ENCODE results near the gene KTN1. TPM values are rescaled to one million over a fixed set of nuclear protein-coding genes. Genes with fewer than 3 reads are reported as not detected.

KTN1 gene
- total RNA-seq, 3 donors from 2014 or later: 142 to 215 (median 182) TPM

DNA sequence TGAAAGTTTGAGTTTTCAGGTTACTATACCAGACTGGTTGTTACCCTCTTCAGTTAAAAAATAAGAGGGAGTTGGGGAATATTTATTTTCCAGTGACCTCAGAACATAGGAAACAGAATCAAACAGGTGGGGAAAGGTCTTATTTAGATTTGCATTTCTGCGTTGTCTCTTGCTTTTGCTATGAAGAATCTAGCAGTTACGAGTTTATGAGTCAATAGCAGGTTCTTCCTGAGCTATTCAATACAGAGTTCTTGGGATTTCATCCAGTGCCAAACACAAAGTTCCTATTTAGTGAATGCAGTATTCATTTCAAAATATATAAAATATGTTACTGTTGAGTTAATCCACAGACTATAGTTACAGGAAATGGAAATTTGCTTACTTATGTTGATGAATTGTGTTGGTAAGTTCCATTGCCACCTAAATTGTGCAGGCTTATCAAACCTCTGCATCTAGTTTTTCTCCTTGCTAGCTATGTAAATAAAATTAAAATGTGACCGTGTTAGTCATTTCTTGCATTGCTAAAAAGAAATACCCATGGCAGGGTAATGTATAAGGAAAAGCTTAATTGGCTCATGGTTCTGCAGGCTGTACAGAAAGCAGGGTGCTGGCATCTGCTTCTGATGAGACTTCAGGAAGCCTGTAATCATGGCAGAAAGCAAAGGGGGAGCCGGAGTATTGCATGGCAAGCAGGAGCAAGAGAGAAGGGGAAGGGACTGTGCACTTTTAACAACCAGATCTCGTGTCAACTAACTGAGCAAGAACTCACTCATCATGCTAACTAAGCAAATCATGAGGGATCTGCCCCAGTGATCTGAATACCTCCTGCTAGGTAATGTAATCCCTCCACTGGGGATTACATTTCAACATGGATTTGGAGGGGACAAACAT, 110.2 kb downstream of the KTN1 start:
- DNase-seq (ENCODE audit: low spot score in 2 of 2): no peak
- Histone ChIP-seq H3K4me3 (no peak overlapping the region), H3K36me3 (peaks cover 2% of the 10 kb centered on the region), H3K27ac (no peak overlapping the region), H3K4me1 (no peaks in the 10 kb centered on the region), H3K9me3 (no peaks in the 10 kb centered on the region), H3K27me3 (no peaks in the 10 kb centered on the region)
- intact Hi-C loops (cut with DNase I; ENCODE audit: low total_unique reads): no loop called here
- TF ChIP-seq POLR2AphosphoS5 (IDR thresholded peaks at IDR 0.05) (no peak), POLR2A (IDR thresholded peaks at IDR 0.05) (no peak)
- TF ChIP-seq, protein P1, sequence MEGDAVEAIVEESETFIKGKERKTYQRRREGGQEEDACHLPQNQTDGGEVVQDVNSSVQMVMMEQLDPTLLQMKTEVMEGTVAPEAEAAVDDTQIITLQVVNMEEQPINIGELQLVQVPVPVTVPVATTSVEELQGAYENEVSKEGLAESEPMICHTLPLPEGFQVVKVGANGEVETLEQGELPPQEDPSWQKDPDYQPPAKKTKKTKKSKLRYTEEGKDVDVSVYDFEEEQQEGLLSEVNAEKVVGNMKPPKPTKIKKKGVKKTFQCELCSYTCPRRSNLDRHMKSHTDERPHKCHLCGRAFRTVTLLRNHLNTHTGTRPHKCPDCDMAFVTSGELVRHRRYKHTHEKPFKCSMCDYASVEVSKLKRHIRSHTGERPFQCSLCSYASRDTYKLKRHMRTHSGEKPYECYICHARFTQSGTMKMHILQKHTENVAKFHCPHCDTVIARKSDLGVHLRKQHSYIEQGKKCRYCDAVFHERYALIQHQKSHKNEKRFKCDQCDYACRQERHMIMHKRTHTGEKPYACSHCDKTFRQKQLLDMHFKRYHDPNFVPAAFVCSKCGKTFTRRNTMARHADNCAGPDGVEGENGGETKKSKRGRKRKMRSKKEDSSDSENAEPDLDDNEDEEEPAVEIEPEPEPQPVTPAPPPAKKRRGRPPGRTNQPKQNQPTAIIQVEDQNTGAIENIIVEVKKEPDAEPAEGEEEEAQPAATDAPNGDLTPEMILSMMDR (IDR thresholded peaks at IDR 0.05): no peak

DNA sequence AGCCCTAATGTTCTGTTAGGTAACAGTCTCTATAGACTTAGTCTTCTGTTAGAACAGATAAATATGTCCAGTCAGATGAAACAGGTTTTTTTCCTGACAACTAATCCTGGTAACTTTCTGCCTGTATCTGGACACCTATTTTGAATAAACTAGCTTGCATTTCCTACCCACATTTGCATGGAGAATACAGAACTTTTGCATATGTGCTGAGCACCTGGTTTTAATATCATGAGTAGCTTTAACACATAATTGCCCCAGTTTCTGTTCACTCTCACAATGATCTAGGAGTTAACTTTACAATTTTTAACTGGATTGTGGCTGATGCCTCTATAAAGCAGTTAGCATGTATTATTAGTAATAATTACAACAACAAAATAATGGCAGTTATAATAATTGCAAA, 111.7 kb downstream of the KTN1 start:
- Histone ChIP-seq H3K4me1 (no peaks in the 10 kb centered on the region), H3K36me3 (no peaks in the 10 kb centered on the region), H3K27ac (no peak overlapping the region), H3K27me3 (no peaks in the 10 kb centered on the region), H3K4me3 (no peak overlapping the region), H3K9me3 (no peaks in the 10 kb centered on the region)
- intact Hi-C loops (cut with DNase I; ENCODE audit: low total_unique reads): no loop called here
- TF ChIP-seq POLR2AphosphoS5 (IDR thresholded peaks at IDR 0.05): no peak
- TF ChIP-seq, protein P1 (IDR thresholded peaks at IDR 0.05): no peak
- no peak for TF ChIP-seq POLR2A (IDR thresholded peaks at IDR 0.05)
- no peak for DNase-seq (ENCODE audit: low spot score in 2 of 2)

DNA sequence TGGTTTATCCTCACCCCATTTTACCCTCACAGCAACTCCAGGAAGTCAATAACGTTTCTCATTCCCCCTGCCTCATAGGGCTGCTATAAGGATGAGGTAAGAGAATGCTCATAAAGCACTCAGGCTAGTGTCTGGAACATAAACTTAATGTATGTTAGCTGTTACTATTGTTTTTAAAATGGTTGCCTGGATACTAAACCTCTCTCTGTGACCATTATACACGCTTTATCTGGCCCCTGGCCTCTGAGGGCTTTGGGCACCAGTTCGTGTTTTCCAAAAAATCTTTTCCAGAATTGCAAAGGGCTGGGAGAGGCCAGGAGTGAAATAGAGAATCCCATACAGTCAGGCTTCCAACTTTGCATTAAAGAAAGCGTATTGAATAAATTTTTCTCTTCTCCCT, 113.9 kb downstream of the KTN1 start:
- no peak overlapping the region for H3K4me3 ChIP-seq
- TF ChIP-seq POLR2AphosphoS5 (IDR thresholded peaks at IDR 0.05): no peak
- TF ChIP-seq, protein P1 (IDR thresholded peaks at IDR 0.05): no peak
- TF ChIP-seq POLR2A (IDR thresholded peaks at IDR 0.05): no peak
- no peaks in the 10 kb centered on the region for H3K27me3 ChIP-seq
- H3K9me3 ChIP-seq: no peaks in the 10 kb centered on the region
- intact Hi-C loops (cut with DNase I; ENCODE audit: low total_unique reads): no loop called here
- no peak for DNase-seq (ENCODE audit: low spot score in 2 of 2)
- H3K27ac ChIP-seq: no peak overlapping the region
- no peaks in the 10 kb centered on the region for H3K4me1 ChIP-seq
- no peaks in the 10 kb centered on the region for H3K36me3 ChIP-seq

DNA sequence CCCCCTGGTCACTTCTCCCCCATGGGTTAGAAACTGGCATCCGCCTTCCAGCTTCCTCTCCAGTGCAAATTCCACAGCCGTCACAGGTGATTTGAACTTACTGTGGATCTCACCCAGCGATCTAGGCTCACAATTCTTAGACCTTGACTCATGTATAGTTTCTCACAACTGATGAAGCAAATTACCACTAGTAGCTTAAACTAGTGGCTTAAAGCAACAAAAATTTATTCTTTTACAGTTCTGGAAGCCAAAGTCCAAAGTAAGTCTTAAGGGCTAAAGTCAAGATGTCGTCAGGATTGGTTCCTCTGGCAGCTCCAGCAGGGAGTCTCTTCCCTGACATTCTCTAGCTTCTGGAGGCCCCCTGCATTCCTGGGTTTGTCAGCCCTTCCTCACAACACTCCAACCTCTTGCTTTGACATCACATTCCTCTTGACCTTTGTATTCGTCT, 117.4 kb downstream of the KTN1 start:
- H3K36me3 ChIP-seq: no peaks in the 10 kb centered on the region
- H3K9me3 ChIP-seq: no peaks in the 10 kb centered on the region
- H3K27ac ChIP-seq: no peak overlapping the region
- no peaks in the 10 kb centered on the region for H3K4me1 ChIP-seq
- H3K4me3 ChIP-seq: no peak overlapping the region
- intact Hi-C loops (cut with DNase I; ENCODE audit: low total_unique reads): no loop called here
- no peak for DNase-seq (ENCODE audit: low spot score in 2 of 2)
- TF ChIP-seq POLR2A (IDR thresholded peaks at IDR 0.05) (no peak), POLR2AphosphoS5 (IDR thresholded peaks at IDR 0.05) (no peak)
- TF ChIP-seq, protein P1 (IDR thresholded peaks at IDR 0.05): no peak
- H3K27me3 ChIP-seq: no peaks in the 10 kb centered on the region

DNA sequence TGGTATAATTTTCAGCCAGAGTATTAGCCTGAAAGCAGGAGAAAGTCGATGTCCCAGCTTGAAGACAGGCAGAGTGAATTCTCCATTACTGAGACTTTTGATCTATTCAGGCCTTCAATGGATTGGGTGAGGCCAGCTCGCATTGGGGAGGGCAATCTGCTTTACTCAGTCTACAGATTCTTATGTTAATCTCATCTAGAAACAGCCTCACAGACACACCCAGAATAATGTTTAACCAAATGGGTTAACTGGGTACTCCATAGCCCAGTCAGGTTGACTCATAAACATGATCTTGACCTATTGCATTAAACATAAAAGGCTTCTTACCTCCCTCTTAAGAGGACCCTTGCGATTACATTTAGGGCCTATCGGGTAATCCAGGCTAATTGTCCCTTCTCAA, 118.0 kb downstream of the KTN1 start:
- intact Hi-C loops (cut with DNase I; ENCODE audit: low total_unique reads): no loop called here
- Histone ChIP-seq H3K36me3 (no peaks in the 10 kb centered on the region), H3K4me1 (no peaks in the 10 kb centered on the region), H3K27ac (no peak overlapping the region), H3K9me3 (no peaks in the 10 kb centered on the region), H3K27me3 (no peaks in the 10 kb centered on the region), H3K4me3 (no peak overlapping the region)
- no peak for DNase-seq (ENCODE audit: low spot score in 2 of 2)
- TF ChIP-seq, protein P1 (IDR thresholded peaks at IDR 0.05): no peak
- TF ChIP-seq POLR2AphosphoS5 (IDR thresholded peaks at IDR 0.05) (no peak), POLR2A (IDR thresholded peaks at IDR 0.05) (no peak)

All from breast epithelium (tissue), 4 donors.